Caco-2 (cell line): ENCODE results near the gene EEF1AKMT1. TPM values are rescaled to one million over a fixed set of nuclear protein-coding genes. Genes with fewer than 3 reads are reported as not detected.

ENCODE experiments used
- BruUV-seq: library from RNA; stranded (reverse); fragments of 400-500 nt; replicated peaks from 2 replicates; lab custom pipeline; 2021; lab: Mats Ljungman, UMichigan
- CTCF ChIA-PET: fragments of 300-600 bp; sonication (Branson Sonifier 250); formaldehyde crosslinking; loops from one replicate; lab custom pipeline; 2022; ENCODE audit warnings: antibody characterized with exemption; lab: Charles Lee
- POLR2A ChIA-PET: fragments of 300-600 bp; sonication (Branson Sonifier 250); formaldehyde crosslinking; loops from one replicate; lab custom pipeline; 2022; ENCODE audit warnings: antibody characterized with exemption; lab: Charles Lee
- DNase-seq, 2 experiments: peaks; one replicate each; pipeline versions ENCODE4 v3.0.0 to v3.0.0-alpha.2; 2020 to 2022
- H3K27me3 ChIP-seq: replicated peaks from 2 replicates; pipeline ENCODE4 v1.6.0; 2011; ENCODE audit warnings: low read length; ENCODE audit not compliant: control insufficient read depth, insufficient read depth
- H3K36me3 ChIP-seq: 2 replicates; pipeline ENCODE4 v1.5.1; 2011; ENCODE audit warnings: low read length; ENCODE audit not compliant: control insufficient read depth, insufficient read depth
- H3K4me1 ChIP-seq: fragments of 250-450 bp; sonication (Bioruptor Pico); 2 replicates; pipeline ENCODE4 v1.5.1; 2020; ENCODE audit warnings: mild to moderate bottlenecking
- H3K4me3 ChIP-seq: 2 replicates; pipeline ENCODE4 v1.5.1; 2011; ENCODE audit warnings: low read depth, mild to moderate bottlenecking, control low read depth, low read length
- H3K9me3 ChIP-seq: fragments of 250-450 bp; sonication (Bioruptor Pico); 2 replicates; pipeline ENCODE4 v1.5.1; 2020; ENCODE audit warnings: mild to moderate bottlenecking, moderate library complexity
- H3K27ac Mint-ChIP-seq: one replicate; pipeline ENCODE4 v1.8.0; 2022; ENCODE audit warnings: mixed read lengths; ENCODE audit not compliant: unreplicated experiment
- H3K27me3 Mint-ChIP-seq: one replicate; pipeline ENCODE4 v1.8.0; 2022; ENCODE audit warnings: mixed read lengths; ENCODE audit not compliant: insufficient read depth, unreplicated experiment
- H3K36me3 Mint-ChIP-seq: one replicate; pipeline ENCODE4 v1.8.0; 2022; ENCODE audit warnings: mild to moderate bottlenecking, mixed read lengths; ENCODE audit not compliant: insufficient read depth, unreplicated experiment
- H3K4me1 Mint-ChIP-seq: one replicate; pipeline ENCODE4 v1.8.0; 2022; ENCODE audit warnings: low read depth, mixed read lengths; ENCODE audit not compliant: unreplicated experiment
- H3K4me3 Mint-ChIP-seq: one replicate; pipeline ENCODE4 v1.8.0; 2022; ENCODE audit warnings: mild to moderate bottlenecking, moderate library complexity, mixed read lengths; ENCODE audit not compliant: unreplicated experiment
- H3K9me3 Mint-ChIP-seq: one replicate; pipeline ENCODE4 v1.8.0; 2022; ENCODE audit warnings: mixed read lengths; ENCODE audit not compliant: unreplicated experiment
- intact Hi-C: fragments of 100-400 bp; cut with micrococcal nuclease; formaldehyde crosslinking; loops from one replicate; pipeline ENCODE4 v1.10.0; 2022; ENCODE audit not compliant: unreplicated experiment
- total RNA-seq: library from RNA; stranded (reverse); gene quantifications from 2 replicates; pipeline ENCODE4 v1.2.3, GENCODE V29; 2022
- TF ChIP-seq, protein P1 (sequence below), 2 experiments: fragments of 200-600 bp in 1 of 2; IDR thresholded peaks; 1 replicate in 1 of 2; 2 replicates in 1 of 2; pipeline versions ENCODE4 v1.5.1 to v1.8.0; 2011 to 2022; ENCODE audit warnings: antibody characterized with exemption in 1 of 2, control low read depth in 1 of 2, inconsistent platforms in 1 of 2, low read depth in 1 of 2, low read length in 1 of 2, mild to moderate bottlenecking in 1 of 2, moderate library complexity in 1 of 2; ENCODE audit not compliant: insufficient read depth in 1 of 2, severe bottlenecking in 1 of 2, unreplicated experiment in 1 of 2

EEF1AKMT1 gene
- total RNA-seq, 1 experiment from 2014 or later = 8.6 TPM

DNA sequence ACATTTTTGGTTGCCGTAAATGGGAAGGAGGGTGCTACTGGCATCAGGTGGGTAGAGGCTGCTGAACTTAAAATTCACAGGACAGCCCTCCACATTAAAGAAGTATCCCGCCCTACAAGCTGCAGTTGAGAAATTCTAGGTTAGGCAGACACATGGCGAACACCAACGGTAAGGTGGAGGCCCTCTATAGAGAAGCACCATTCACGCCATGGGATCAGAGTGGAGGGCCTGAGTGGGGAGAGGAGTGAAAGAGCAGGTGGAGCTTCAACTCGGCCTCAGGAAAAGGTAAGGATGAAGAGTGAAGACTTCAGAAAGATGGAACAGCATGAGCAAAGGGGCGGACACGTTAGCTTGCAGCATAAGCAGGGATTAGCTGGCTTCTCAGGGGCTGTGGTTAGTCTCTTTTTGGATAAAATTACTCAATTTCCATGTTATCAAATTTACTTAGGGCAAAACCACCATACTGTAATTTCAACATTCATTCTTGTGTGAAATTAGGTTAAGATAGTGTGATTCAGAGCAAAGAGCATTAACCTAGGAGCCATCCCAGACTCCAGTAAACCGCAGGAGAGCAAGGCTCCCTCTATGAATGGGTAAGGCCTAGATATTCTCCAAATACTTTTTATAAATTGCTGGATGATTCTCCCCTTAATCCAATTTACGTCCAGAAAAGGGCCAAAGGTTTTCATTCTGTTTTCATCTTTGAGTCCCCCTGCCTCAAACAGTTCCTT lies 1.2 kb downstream of the EEF1AKMT1 start:
- intact Hi-C loops = loop anchor here (1.0 to 5.0 kb wide), 3 partner anchors 40 to 275 kb away; no protein-coding TSS in a partner anchor
- Mint-ChIP-seq H3K27me3 (no peaks in the 10 kb centered on the region), H3K4me3 (peak overlapping the region; percentile 87)

DNA sequence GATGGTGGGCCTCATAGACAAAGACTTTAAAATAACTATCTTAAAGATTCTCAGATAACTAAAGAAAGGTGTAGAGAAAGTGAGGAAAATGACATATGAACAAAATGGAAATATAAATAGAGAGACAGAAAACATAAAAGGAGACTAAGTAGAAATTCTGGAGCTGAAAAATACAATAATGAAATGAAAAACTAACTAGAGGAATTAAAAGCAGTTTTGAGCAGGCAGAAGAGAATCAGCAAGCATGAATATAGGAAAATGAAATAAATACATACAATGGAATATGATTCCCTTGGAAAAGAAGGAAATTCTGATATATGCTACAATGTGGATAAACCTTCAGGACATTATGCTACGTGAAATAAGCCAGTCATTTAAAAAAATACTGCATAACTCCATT lies 3.9 kb downstream of the EEF1AKMT1 start:
- peaks cover 16% of the 10 kb centered on the region for H3K4me1 Mint-ChIP-seq
- CTCF ChIA-PET = no interaction called here
- no peaks in the 10 kb centered on the region for H3K36me3 ChIP-seq
- H3K27ac Mint-ChIP-seq = no peak overlapping the region
- peaks cover 8% of the 10 kb centered on the region for H3K9me3 ChIP-seq
- no peaks in the 10 kb centered on the region for H3K27me3 Mint-ChIP-seq
- intact Hi-C loops = loop anchor here (5.0 kb wide), 2 partner anchors 38 to 273 kb away; no protein-coding TSS in a partner anchor
- TF ChIP-seq, protein P1, sequence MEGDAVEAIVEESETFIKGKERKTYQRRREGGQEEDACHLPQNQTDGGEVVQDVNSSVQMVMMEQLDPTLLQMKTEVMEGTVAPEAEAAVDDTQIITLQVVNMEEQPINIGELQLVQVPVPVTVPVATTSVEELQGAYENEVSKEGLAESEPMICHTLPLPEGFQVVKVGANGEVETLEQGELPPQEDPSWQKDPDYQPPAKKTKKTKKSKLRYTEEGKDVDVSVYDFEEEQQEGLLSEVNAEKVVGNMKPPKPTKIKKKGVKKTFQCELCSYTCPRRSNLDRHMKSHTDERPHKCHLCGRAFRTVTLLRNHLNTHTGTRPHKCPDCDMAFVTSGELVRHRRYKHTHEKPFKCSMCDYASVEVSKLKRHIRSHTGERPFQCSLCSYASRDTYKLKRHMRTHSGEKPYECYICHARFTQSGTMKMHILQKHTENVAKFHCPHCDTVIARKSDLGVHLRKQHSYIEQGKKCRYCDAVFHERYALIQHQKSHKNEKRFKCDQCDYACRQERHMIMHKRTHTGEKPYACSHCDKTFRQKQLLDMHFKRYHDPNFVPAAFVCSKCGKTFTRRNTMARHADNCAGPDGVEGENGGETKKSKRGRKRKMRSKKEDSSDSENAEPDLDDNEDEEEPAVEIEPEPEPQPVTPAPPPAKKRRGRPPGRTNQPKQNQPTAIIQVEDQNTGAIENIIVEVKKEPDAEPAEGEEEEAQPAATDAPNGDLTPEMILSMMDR (IDR thresholded peaks at IDR 0.05; ENCODE audit: insufficient read depth in 1 of 2, low read depth in 1 of 2, low read length in 1 of 2, severe bottlenecking in 1 of 2, unreplicated experiment in 1 of 2) = no peak
- H3K36me3 Mint-ChIP-seq = peaks cover 39% of the 10 kb centered on the region
- no peak for DNase-seq
- H3K4me3 ChIP-seq = no peak overlapping the region
- no peaks in the 10 kb centered on the region for H3K4me1 ChIP-seq
- peaks cover 22% of the 10 kb centered on the region for H3K9me3 Mint-ChIP-seq
- H3K4me3 Mint-ChIP-seq = no peak overlapping the region
- no TSS peak for BruUV-seq
- POLR2A ChIA-PET = no interaction called here
- no peaks in the 10 kb centered on the region for H3K27me3 ChIP-seq

More for the DNA sequence above, 1.2 kb downstream of the EEF1AKMT1 start:
- POLR2A ChIA-PET = interaction anchor here (0.5 kb wide), 1 partner anchor 49 kb away, joined by 7 read pairs; no protein-coding TSS in a partner anchor
- Mint-ChIP-seq H3K4me1 (peaks cover 16% of the 10 kb centered on the region), H3K9me3 (peaks cover 16% of the 10 kb centered on the region), H3K36me3 (peaks cover 40% of the 10 kb centered on the region), H3K27ac (peak overlapping the region; percentile 97)
- Histone ChIP-seq H3K4me1 (peaks cover 9% of the 10 kb centered on the region), H3K4me3 (peak overlapping the region; percentile 58), H3K27me3 (no peaks in the 10 kb centered on the region), H3K9me3 (peaks cover 5% of the 10 kb centered on the region), H3K36me3 (no peaks in the 10 kb centered on the region)
- TF ChIP-seq, protein P1 (IDR thresholded peaks at IDR 0.05; ENCODE audit: insufficient read depth in 1 of 2, low read depth in 1 of 2, low read length in 1 of 2, severe bottlenecking in 1 of 2, unreplicated experiment in 1 of 2) = no peak
- no TSS peak for BruUV-seq
- no peak for DNase-seq
- CTCF ChIA-PET = no interaction called here

DNA sequence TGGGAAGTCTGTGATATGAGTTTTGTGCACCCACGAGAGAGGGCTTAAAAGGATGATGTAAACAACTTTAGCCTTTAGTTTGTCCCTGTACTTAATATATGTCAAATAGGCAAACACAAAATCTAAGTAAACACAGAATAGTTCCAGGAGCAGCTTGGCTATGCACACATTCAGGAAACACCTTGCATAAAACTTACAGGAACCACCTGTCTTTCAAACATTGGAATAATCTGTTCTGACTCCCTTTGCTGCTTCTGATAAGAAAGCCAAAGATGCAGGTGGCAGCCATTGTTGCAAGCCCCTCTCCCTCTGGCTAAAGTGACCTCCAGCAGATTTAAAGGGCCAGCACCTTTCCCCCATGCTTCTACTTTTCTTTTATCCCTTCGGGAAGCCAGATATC lies 4.7 kb downstream of the EEF1AKMT1 start:
- peaks cover 22% of the 10 kb centered on the region for H3K9me3 Mint-ChIP-seq
- no peaks in the 10 kb centered on the region for H3K27me3 Mint-ChIP-seq
- H3K4me3 ChIP-seq = no peak overlapping the region
- TF ChIP-seq, protein P1 (IDR thresholded peaks at IDR 0.05; ENCODE audit: insufficient read depth in 1 of 2, low read depth in 1 of 2, low read length in 1 of 2, severe bottlenecking in 1 of 2, unreplicated experiment in 1 of 2) = no peak
- ChIA-PET POLR2A (no interaction called here), CTCF (interaction anchor here (0.7 kb wide), 1 partner anchor 390 kb away, joined by 3 read pairs; no protein-coding TSS in a partner anchor)
- BruUV-seq = no TSS peak
- no peaks in the 10 kb centered on the region for H3K27me3 ChIP-seq
- no peak for DNase-seq
- intact Hi-C loops = no loop called here
- peaks cover 16% of the 10 kb centered on the region for H3K4me1 Mint-ChIP-seq
- H3K4me3 Mint-ChIP-seq = no peak overlapping the region
- H3K27ac Mint-ChIP-seq = no peak overlapping the region
- no peaks in the 10 kb centered on the region for H3K4me1 ChIP-seq
- H3K36me3 ChIP-seq = no peaks in the 10 kb centered on the region
- peaks cover 38% of the 10 kb centered on the region for H3K36me3 Mint-ChIP-seq
- peaks cover 8% of the 10 kb centered on the region for H3K9me3 ChIP-seq
